GM12878 (cell line): Measurements from ENCODE around the gene LDLRAD4. TPM values are rescaled to one million over a fixed set of nuclear protein-coding genes. Genes with fewer than 3 reads are reported as not detected.

ENCODE experiments used
- ATAC-seq: fragments of 200-7000 bp; cut with Tn5 transposase; 3 replicates; pipeline ENCODE4 v1.9.1; 2020; ENCODE audit warnings: mild to moderate bottlenecking, moderate library complexity
- BruUV-seq: library from RNA; stranded (reverse); fragments of 400-500 nt; replicated peaks from 2 replicates; lab custom pipeline; 2021; lab: Mats Ljungman, UMichigan
- CTCF ChIA-PET: fragments of 300-600 bp; sonication (Branson Sonifier 250); formaldehyde crosslinking; extraction: SDS; loops from one replicate; lab custom pipeline; 2021; ENCODE audit warnings: inconsistent platforms; lab: Yijun Ruan, JAX
- POLR2A ChIA-PET: fragments of 350-600 bp; formaldehyde crosslinking; extraction: SDS; loops from one replicate; lab custom pipeline; 2021; ENCODE audit warnings: inconsistent platforms; lab: Charles Lee
- RAD21 ChIA-PET: fragments of 300-600 bp; sonication (Branson Sonifier 250); formaldehyde crosslinking; loops from one replicate; lab custom pipeline; 2023; ENCODE audit warnings: antibody characterized with exemption; ENCODE audit not compliant: unreplicated experiment; lab: Charles Lee
- SMC1A ChIA-PET: fragments of 300-600 bp; sonication (Branson Sonifier 250); formaldehyde crosslinking; loops from one replicate; lab custom pipeline; 2023; ENCODE audit not compliant: unreplicated experiment, uncharacterized antibody; lab: Charles Lee
- DNase-seq: peaks from one replicate; pipeline ENCODE4 v3.0.0-alpha.2; 2011; ENCODE audit warnings: low read depth, low spot score
- FAIRE-seq: peaks from 3 replicates; lab custom pipeline; 2011; peaks lifted over from hg19 to GRCh38; lab: Jason Lieb, UNC
- H2AFZ ChIP-seq: 2 replicates; pipeline ENCODE4 v1.6.0; 2011; ENCODE audit warnings: low read depth, low read length, control low read depth; ENCODE audit not compliant: control insufficient read depth
- H3K27ac ChIP-seq: 2 replicates; pipeline ENCODE4 v1.5.1; 2011; ENCODE audit warnings: control low read depth; ENCODE audit not compliant: control insufficient read depth, insufficient read depth
- H3K27me3 ChIP-seq, 2 experiments: replicated peaks in 1 of 2; 2 replicates each; pipeline versions ENCODE4 v1.6.0 to v1.6.1; 2011; ENCODE audit warnings: low read length in 1 of 2; ENCODE audit not compliant: control insufficient read depth in 2 of 2, insufficient read depth in 2 of 2
- H3K36me3 ChIP-seq, 2 experiments: 2 replicates each; pipeline ENCODE4 v1.5.1; 2011; ENCODE audit warnings: low read length in 1 of 2; ENCODE audit not compliant: control insufficient read depth in 2 of 2, insufficient read depth in 2 of 2
- H3K4me1 ChIP-seq: 2 replicates; pipeline ENCODE4 v1.6.1; 2011; ENCODE audit warnings: mild to moderate bottlenecking, low read length, moderate library complexity, mixed read lengths; ENCODE audit not compliant: control insufficient read depth, insufficient read depth
- H3K4me2 ChIP-seq: 2 replicates; pipeline ENCODE4 v1.6.0; 2011; ENCODE audit warnings: control low read depth; ENCODE audit not compliant: control insufficient read depth, insufficient read depth
- H3K4me3 ChIP-seq: fragments of 200-600 bp; sonication (generic); 2 replicates; pipeline ENCODE4 v1.5.1; 2016
- H3K79me2 ChIP-seq: 2 replicates; pipeline ENCODE4 v1.6.0; 2011; ENCODE audit warnings: low read length; ENCODE audit not compliant: control insufficient read depth, insufficient read depth
- H3K9ac ChIP-seq: 2 replicates; pipeline ENCODE4 v1.8.0; 2011; ENCODE audit warnings: low read length, control low read depth, mixed read lengths; ENCODE audit not compliant: control insufficient read depth, insufficient read depth
- H3K9me3 ChIP-seq: replicated peaks from 3 replicates; pipeline ENCODE4 v1.5.1; 2011; ENCODE audit warnings: mild to moderate bottlenecking, low read length; ENCODE audit not compliant: control insufficient read depth, insufficient read depth
- H4K20me1 ChIP-seq: 2 replicates; pipeline ENCODE4 v1.6.0; 2011; ENCODE audit not compliant: control insufficient read depth, insufficient read depth
- BMI1 ChIP-seq: fragments of 450-650 bp; IDR thresholded peaks from 2 replicates; pipeline ENCODE4 v1.6.1; 2016; ENCODE audit warnings: mild to moderate bottlenecking, moderate library complexity, borderline replicate concordance
- CREB1 ChIP-seq: IDR thresholded peaks from 2 replicates; pipeline ENCODE4 v1.6.1; 2012; ENCODE audit warnings: low read depth, mild to moderate bottlenecking, inconsistent platforms
- SPI1 ChIP-seq: IDR thresholded peaks from 2 replicates; pipeline ENCODE4 v1.6.1; 2011; ENCODE audit warnings: low read depth, mild to moderate bottlenecking, low read length, moderate library complexity, borderline replicate concordance; ENCODE audit not compliant: insufficient read depth
- TAF1 ChIP-seq: IDR thresholded peaks from 2 replicates; pipeline ENCODE4 v1.6.1; 2011; ENCODE audit warnings: mild to moderate bottlenecking, low read depth, low read length, borderline replicate concordance
- WGBS: methylation state at CpG from one replicate; pipeline ENCODE4 v1.1.6; 2016; ENCODE audit warnings: low lambda C conversion rate; ENCODE audit not compliant: insufficient replicate concordance, insufficient coverage; ENCODE audit errors: missing lambda C conversion rate; 5-methylcytosine and 5-hydroxymethylcytosine counted together
- in situ Hi-C: fragments of 300-500 bp; cut with MboI; formaldehyde crosslinking; loops from 9 replicates; pipeline ENCODE4 v1.14.3; 2018; ENCODE audit warnings: mixed read lengths
- intact Hi-C: fragments of 100-400 bp; cut with micrococcal nuclease; formaldehyde crosslinking; loops from one replicate; pipeline ENCODE4 v1.14.2; 2022; ENCODE audit not compliant: unreplicated experiment
- microRNA-seq: library from miRNA; unstranded; fragments of <30 nt; microRNA quantifications from one replicate; pipeline ENCODE4, GENCODE V29; 2018
- polyA plus RNA-seq, 11 experiments: library from polyadenylated mRNA; depleted of rRNA in 4 of 11; unstranded in 6 of 11; stranded (reverse) in 5 of 11; fragments of >200 nt; fragmentation: Nextera tagmentation in 4 of 11; fragmentation: Illumina TruSeq in 1 of 11; extraction: Ambion mirVana in 4 of 11; extraction: Trizol in 1 of 11; gene quantifications; 1 replicate in 1 of 11; 2 replicates in 10 of 11; pipeline versions ENCODE4 v1.2.1 to v1.2.3, GENCODE V29; 2011 to 2016; ENCODE audit warnings: inconsistent platforms in 2 of 11, missing spikeins in 2 of 11, low read depth in 1 of 11
- small RNA-seq: library from RNA; depleted of rRNA; stranded (forward); fragments of <200 nt; gene quantifications from one replicate; pipeline ENCODE3, GENCODE V24; 2014
- total RNA-seq, 4 experiments: library from RNA; depleted of rRNA in 3 of 4; stranded (reverse); fragments of >200 nt in 3 of 4; fragmentation: Illumina TruSeq in 1 of 4; extraction: Trizol in 1 of 4; gene quantifications; 2 replicates each; pipeline versions ENCODE4 v1.2.1 to v1.2.3, GENCODE V29; 2013 to 2021

Gene LDLRAD4
- total and polyA plus RNA-seq, 10 of the 15 experiments (the other 5 are each of a cell fraction or from before 2014, with no cell fraction given): 2.7 to 16.8 (median 11.2) TPM

DNA sequence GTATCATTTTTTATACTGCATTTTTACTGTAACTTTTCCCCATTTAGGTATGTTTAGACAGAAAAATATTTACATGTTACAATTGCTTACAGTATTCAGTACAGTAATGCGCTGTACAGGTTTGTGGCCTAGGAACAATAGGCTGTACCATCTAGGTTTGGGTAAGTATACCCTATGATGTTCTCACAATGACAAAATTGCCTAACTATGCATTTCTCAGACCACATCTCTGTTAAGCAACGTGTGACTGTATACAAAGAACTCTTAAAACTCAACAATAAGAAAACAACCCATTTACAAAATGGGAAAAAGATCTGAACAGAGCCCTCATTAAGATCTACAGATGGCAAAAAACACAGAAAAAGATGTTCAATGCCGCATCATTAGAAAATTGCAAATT is 478.4 kb downstream of the LDLRAD4 start (continued):
- TF ChIP-seq TAF1 (no peak), CREB1 (no peak)

DNA sequence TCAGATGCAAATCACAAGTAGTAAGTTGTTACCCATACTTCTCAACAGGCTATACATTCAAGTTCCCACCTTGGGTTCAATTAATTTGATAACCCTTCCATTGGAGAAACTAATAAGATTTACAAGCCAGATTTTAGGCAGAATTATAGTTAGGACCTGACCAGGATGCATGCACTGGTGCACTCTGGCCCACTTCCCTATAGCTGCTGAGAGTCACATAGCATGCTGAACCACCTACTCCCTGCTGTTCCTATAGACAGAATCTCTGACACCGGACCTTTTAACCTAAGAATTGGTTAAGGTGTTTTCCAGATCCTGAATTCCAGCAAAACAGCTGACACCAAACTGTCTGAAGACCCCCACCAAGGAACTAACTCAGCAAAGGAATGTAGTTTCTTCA is 481.6 kb downstream of the LDLRAD4 start:
- H3K27ac ChIP-seq: no peak overlapping the region
- in situ Hi-C loops (no loop called here), intact Hi-C loops (no loop called here)
- peaks cover 45% of the 10 kb centered on the region for H3K9me3 ChIP-seq
- no peak overlapping the region for H2AFZ ChIP-seq
- ChIA-PET CTCF (no interaction called here), POLR2A (no interaction called here), RAD21 (no interaction called here), SMC1A (no interaction called here)
- FAIRE-seq: no peak
- H4K20me1 ChIP-seq: no peaks in the 10 kb centered on the region
- no peak overlapping the region for H3K4me2 ChIP-seq
- WGBS: 0% methylated on average over 1 of the region's 1 CpG
- H3K4me3 ChIP-seq: no peak overlapping the region
- ATAC-seq: no peak
- no TSS peak for BruUV-seq
- H3K4me1 ChIP-seq: no peaks in the 10 kb centered on the region
- DNase-seq: no peak
- 0 out of 2 replicates have a peak, but pooled peaks have one; percentile 32 for TF ChIP-seq SPI1
- TF ChIP-seq BMI1: no peak
- H3K36me3 ChIP-seq: no peaks in the 10 kb centered on the region
- no peaks in the 10 kb centered on the region for H3K27me3 ChIP-seq
- H3K9ac ChIP-seq: no peak overlapping the region
- H3K79me2 ChIP-seq: peaks cover 13% of the 10 kb centered on the region

Small RNA genes within 50 kb of the gene (microRNA-seq; reads per million reads assigned to microRNA genes)
- not detected for gene MIR4526
- not detected for gene MIR5190

Small RNA genes within 50 kb of the gene (small RNA-seq; reads per million reads assigned to genes)
- gene MIR4526: 0.12 reads per million
- gene MIR5190: not detected

Other genes with a start within 250 kb of the LDLRAD4 start
- 33.9 and 37.5 TPM in 2 replicates for gene CEP192, start 227.4 kb upstream of the LDLRAD4 start, total RNA-seq (2014; rRNA removed)
- 37.6 and 39.7 TPM in 2 replicates for gene CEP192, start 227.4 kb upstream of the LDLRAD4 start, total RNA-seq (2014; rRNA removed; fragmentation: Illumina TruSeq; extraction: Trizol)
- 30.8 and 31.1 TPM in 2 replicates for gene CEP192, start 227.4 kb upstream of the LDLRAD4 start, total RNA-seq (2021)
- 58.2 and 81.8 TPM in 2 replicates for gene CEP192, start 227.4 kb upstream of the LDLRAD4 start, polyA plus RNA-seq (2011; rRNA removed)
- gene CEP192, start 227.4 kb upstream of the LDLRAD4 start, polyA plus RNA-seq (2014; fragmentation: Illumina TruSeq; extraction: Trizol): 32.6 and 39.7 TPM in 2 replicates
- 10 to 100 TPM; 15.4 to 24.5 TPM for gene CEP192, start 227.4 kb upstream of the LDLRAD4 start, polyA plus RNA-seq (2014; fragmentation: Nextera tagmentation; extraction: Ambion mirVana)
- gene CEP192, start 227.4 kb upstream of the LDLRAD4 start, polyA plus RNA-seq (2014; rRNA removed): 25.6 and 28.1 TPM in 2 replicates
- gene CEP192, start 227.4 kb upstream of the LDLRAD4 start, polyA plus RNA-seq (2016; fragmentation: Nextera tagmentation; extraction: Ambion mirVana): 10 to 100 TPM; 21.2 to 22.2 TPM